ENCODE measurements around the gene BLOC1S6. TPM values are rescaled to one million over a fixed set of nuclear protein-coding genes. Genes with fewer than 3 reads are reported as not detected.

BLOC1S6 gene
- total RNA-seq, 1 experiment from 2014 or later: 37.0 TPM

DNA sequence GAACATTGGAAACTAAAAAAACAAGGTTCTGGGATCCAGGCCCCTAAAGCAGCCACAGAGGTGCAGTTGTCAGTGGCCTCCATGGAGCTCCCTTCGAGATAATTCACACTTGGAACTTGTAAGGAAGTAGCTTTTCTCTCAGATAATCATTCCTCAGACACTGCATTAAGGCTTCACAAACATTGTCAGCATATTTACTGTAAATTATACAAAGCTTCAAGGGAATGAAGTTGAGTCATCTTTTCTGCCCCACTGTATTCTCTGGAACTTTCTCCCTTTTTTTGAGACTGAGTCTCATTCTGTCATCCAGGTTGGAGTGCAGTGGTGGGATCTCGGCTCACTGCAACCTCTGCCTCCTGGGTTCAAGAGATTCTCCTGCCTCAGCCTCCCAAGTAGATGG, 7.1 kb downstream of the BLOC1S6 start:
- H3K36me3 Mint-ChIP-seq (ENCODE audit: insufficient read depth, unreplicated experiment): peaks cover 11% of the 10 kb centered on the region

DNA sequence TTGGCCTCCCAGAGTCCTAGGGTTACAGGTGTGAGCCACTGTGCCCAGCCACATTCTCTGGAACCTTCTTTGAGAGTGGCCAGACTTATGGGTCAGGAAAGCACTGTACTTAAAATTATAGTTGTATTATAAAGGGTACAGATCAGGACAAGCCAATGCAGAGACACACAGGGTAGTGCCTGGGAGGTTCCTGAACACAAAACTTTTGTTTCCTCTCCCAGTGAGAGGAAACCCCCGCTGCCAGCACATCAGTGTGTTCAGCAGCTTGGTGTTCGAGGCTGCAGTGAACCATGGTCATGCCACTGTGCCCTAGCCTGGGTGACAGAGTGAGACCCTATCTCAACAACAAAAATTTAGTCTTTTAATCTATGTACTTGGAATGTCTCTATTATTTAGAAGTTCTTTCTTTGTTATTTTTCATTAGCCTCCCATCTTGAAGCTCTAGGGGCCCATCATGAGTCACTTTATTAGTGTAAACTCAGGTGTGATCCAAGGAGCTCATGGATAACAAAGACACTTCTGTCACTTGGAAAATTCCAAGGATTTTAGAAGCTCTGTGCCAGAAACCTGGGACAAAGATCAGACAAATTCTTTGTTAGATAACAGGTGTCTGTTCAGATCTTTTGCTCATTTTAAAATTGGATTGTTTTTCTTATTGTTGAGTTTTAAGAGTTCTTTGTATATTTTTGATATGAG, 7.8 kb downstream of the BLOC1S6 start:
- Mint-ChIP-seq H3K36me3 (ENCODE audit: insufficient read depth, unreplicated experiment) (peaks cover 11% of the 10 kb centered on the region), H3K4me1 (ENCODE audit: low read depth, unreplicated experiment) (peaks cover 7% of the 10 kb centered on the region), H3K27me3 (ENCODE audit: insufficient read depth, unreplicated experiment) (no peaks in the 10 kb centered on the region), H3K4me3 (ENCODE audit: unreplicated experiment) (no peak overlapping the region), H3K27ac (ENCODE audit: unreplicated experiment) (peak overlapping the region; percentile 61), H3K9me3 (ENCODE audit: unreplicated experiment) (no peaks in the 10 kb centered on the region)
- DNase-seq: no peak
- Histone ChIP-seq H3K9me3 (peaks cover 5% of the 10 kb centered on the region), H3K36me3 (ENCODE audit: control insufficient read depth, insufficient read depth, low read length) (peaks cover 2% of the 10 kb centered on the region; the same call in 1 of the 2 replicates), H3K27me3 (replicated peaks; ENCODE audit: control insufficient read depth, insufficient read depth, low read length) (no peaks in the 10 kb centered on the region), H3K4me1 (peaks cover 15% of the 10 kb centered on the region), H3K4me3 (ENCODE audit: low read depth, low read length) (no peak overlapping the region)
- ChIA-PET POLR2A (interaction anchor here (1.0 kb wide), 1 partner anchor 8 kb away, joined by 5 read pairs; the partner anchor contains the start of gene BLOC1S6), CTCF (interaction anchor here (0.7 kb wide), 1 partner anchor 16 kb away, joined by 3 read pairs; no protein-coding TSS in a partner anchor)
- intact Hi-C loops (cut with micrococcal nuclease; ENCODE audit: unreplicated experiment): no loop called here
- BruUV-seq (replicated peaks): no TSS peak
- no peak for TF ChIP-seq CTCF (IDR thresholded peaks at IDR 0.05; ENCODE audit: insufficient read depth in 1 of 2, low read depth in 1 of 2, low read length in 1 of 2, severe bottlenecking in 1 of 2, unreplicated experiment in 1 of 2)

More for the DNA sequence above, 7.1 kb downstream of the BLOC1S6 start:
- BruUV-seq (replicated peaks): no TSS peak
- H3K36me3 ChIP-seq (ENCODE audit: control insufficient read depth, insufficient read depth, low read length): peaks cover 2% of the 10 kb centered on the region; the same call in 1 of the 2 replicates
- H3K27me3 Mint-ChIP-seq (ENCODE audit: insufficient read depth, unreplicated experiment): no peaks in the 10 kb centered on the region
- H3K9me3 Mint-ChIP-seq (ENCODE audit: unreplicated experiment): no peaks in the 10 kb centered on the region
- peaks cover 7% of the 10 kb centered on the region for H3K4me1 Mint-ChIP-seq (ENCODE audit: low read depth, unreplicated experiment)
- H3K4me3 ChIP-seq (ENCODE audit: low read depth, low read length): no peak overlapping the region
- H3K27ac Mint-ChIP-seq (ENCODE audit: unreplicated experiment): peak overlapping the region; percentile 61
- peaks cover 5% of the 10 kb centered on the region for H3K9me3 ChIP-seq
- CTCF ChIA-PET: no interaction called here
- DNase-seq: no peak
- peaks cover 18% of the 10 kb centered on the region for H3K4me1 ChIP-seq
- intact Hi-C loops (cut with micrococcal nuclease; ENCODE audit: unreplicated experiment): no loop called here
- no peaks in the 10 kb centered on the region for H3K27me3 ChIP-seq (replicated peaks; ENCODE audit: control insufficient read depth, insufficient read depth, low read length)
- no peak overlapping the region for H3K4me3 Mint-ChIP-seq (ENCODE audit: unreplicated experiment)
- no peak for TF ChIP-seq CTCF (IDR thresholded peaks at IDR 0.05; ENCODE audit: insufficient read depth in 1 of 2, low read depth in 1 of 2, low read length in 1 of 2, severe bottlenecking in 1 of 2, unreplicated experiment in 1 of 2)
- POLR2A ChIA-PET: no interaction called here

DNA sequence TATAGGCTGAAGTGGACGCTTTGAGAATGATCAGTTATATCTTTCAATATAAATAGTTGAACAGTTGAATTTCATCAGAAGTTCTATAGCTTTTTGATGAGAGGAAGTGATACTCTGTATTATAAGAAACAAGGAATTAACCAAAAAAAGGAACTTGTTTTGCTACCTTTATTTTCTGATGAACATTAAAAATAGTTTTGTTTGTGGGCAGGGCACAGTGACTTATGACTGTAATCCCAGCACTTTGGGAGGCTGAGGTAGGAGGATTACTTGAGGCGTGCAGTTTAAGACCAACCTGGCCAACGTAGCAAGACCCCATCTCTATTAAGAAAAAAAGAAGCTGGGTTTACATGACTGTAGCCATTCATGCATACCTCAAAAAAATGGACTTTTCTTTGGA, 16.7 kb downstream of the BLOC1S6 start:
- Histone ChIP-seq H3K4me1 (no peaks in the 10 kb centered on the region), H3K4me3 (ENCODE audit: low read depth, low read length) (no peak overlapping the region), H3K27me3 (replicated peaks; ENCODE audit: control insufficient read depth, insufficient read depth, low read length) (no peaks in the 10 kb centered on the region), H3K36me3 (ENCODE audit: control insufficient read depth, insufficient read depth, low read length) (no peaks in the 10 kb centered on the region; the same call in 1 of the 2 replicates), H3K9me3 (no peaks in the 10 kb centered on the region)
- CTCF ChIA-PET: no interaction called here
- Mint-ChIP-seq H3K4me3 (ENCODE audit: unreplicated experiment) (no peak overlapping the region), H3K27me3 (ENCODE audit: insufficient read depth, unreplicated experiment) (no peaks in the 10 kb centered on the region), H3K9me3 (ENCODE audit: unreplicated experiment) (no peaks in the 10 kb centered on the region), H3K36me3 (ENCODE audit: insufficient read depth, unreplicated experiment) (peaks cover 24% of the 10 kb centered on the region), H3K27ac (ENCODE audit: unreplicated experiment) (no peak overlapping the region), H3K4me1 (ENCODE audit: low read depth, unreplicated experiment) (no peaks in the 10 kb centered on the region)
- DNase-seq: no peak
- TF ChIP-seq CTCF (IDR thresholded peaks at IDR 0.05; ENCODE audit: insufficient read depth in 1 of 2, low read depth in 1 of 2, low read length in 1 of 2, severe bottlenecking in 1 of 2, unreplicated experiment in 1 of 2): no peak
- no TSS peak for BruUV-seq (replicated peaks)
- intact Hi-C loops (cut with micrococcal nuclease; ENCODE audit: unreplicated experiment): no loop called here
- POLR2A ChIA-PET: no interaction called here
